Type B pancreatic cell (in vitro differentiated cells): ENCODE measurements around the gene LGALS1. TPM values are rescaled to one million over a fixed set of nuclear protein-coding genes. Genes with fewer than 3 reads are reported as not detected.

Experiments
- DNase-seq: peaks from one replicate; pipeline ENCODE4 v3.0.0; 2021; ENCODE audit warnings: mixed read lengths; ENCODE audit not compliant: unreplicated experiment; ENCODE audit errors: extremely low spot score
- H3K27ac Mint-ChIP-seq: 2 replicates; pipeline ENCODE4 v1.8.0; 2021; ENCODE audit warnings: mild to moderate bottlenecking, mixed read lengths
- H3K27me3 Mint-ChIP-seq: 2 replicates; pipeline ENCODE4 v1.8.0; 2021; ENCODE audit warnings: mixed read lengths
- H3K36me3 Mint-ChIP-seq: 2 replicates; pipeline ENCODE4 v1.8.0; 2021; ENCODE audit warnings: mixed read lengths
- H3K4me1 Mint-ChIP-seq: one replicate; pipeline ENCODE4 v1.8.0; 2021; ENCODE audit warnings: mixed read lengths; ENCODE audit not compliant: unreplicated experiment
- H3K4me3 Mint-ChIP-seq: 2 replicates; pipeline ENCODE4 v1.8.0; 2021; ENCODE audit warnings: mild to moderate bottlenecking, mixed read lengths
- H3K9me3 Mint-ChIP-seq: 2 replicates; pipeline ENCODE4 v1.8.0; 2021; ENCODE audit warnings: mixed read lengths
- CTCF ChIP-seq: fragments of 200-600 bp; sonication (generic); conservative IDR thresholded peaks from 2 replicates; pipeline ENCODE4 v1.5.0; 2021; ENCODE audit warnings: antibody characterized with exemption, mild to moderate bottlenecking
- total RNA-seq: library from RNA; stranded (reverse); gene quantifications from 2 replicates; pipeline ENCODE4 v1.2.1, GENCODE V29; 2021; ENCODE audit warnings: low replicate concordance

LGALS1 gene
- total RNA-seq, 1 donor from 2014 or later: 235 TPM

- H3K9me3 Mint-ChIP-seq: no peaks in the 10 kb centered on the region
- no peaks in the 10 kb centered on the region for H3K36me3 Mint-ChIP-seq
- H3K4me1 Mint-ChIP-seq: peaks cover 41% of the 10 kb centered on the region
- peak within 1 kb of the TSS; percentile 85 for H3K27ac Mint-ChIP-seq
- no peak for TF ChIP-seq CTCF
- no peaks in the 10 kb centered on the region for H3K27me3 Mint-ChIP-seq
- peak; percentile 99 for DNase-seq
- H3K4me3 Mint-ChIP-seq: peak within 1 kb of the TSS; percentile 94
Observed at GRCh38 chr22:37658133-37659065, 17.0 kb upstream of the LGALS1 start, which contains the start of gene PDXP. Gene PDXP, plus strand, starts transcription at chr22:37658723. Its CDS starts 60 bp downstream, at chr22:37658783.

- H3K4me3 Mint-ChIP-seq: peak overlapping the region; percentile 83
- H3K9me3 Mint-ChIP-seq: no peaks in the 10 kb centered on the region
- no peak for TF ChIP-seq CTCF
- no peaks in the 10 kb centered on the region for H3K27me3 Mint-ChIP-seq
- no peaks in the 10 kb centered on the region for H3K36me3 Mint-ChIP-seq
- peaks cover 41% of the 10 kb centered on the region for H3K4me1 Mint-ChIP-seq
- peak overlapping the region; percentile 74 for H3K27ac Mint-ChIP-seq
- no peak for DNase-seq
Observed at GRCh38 chr22:37659066-37659896, 16.2 kb upstream of the LGALS1 start.

GRCh38 chr22:37659897-37660708, 15.3 kb upstream of the LGALS1 start:
- Mint-ChIP-seq H3K36me3 (no peaks in the 10 kb centered on the region), H3K4me1 (peaks cover 41% of the 10 kb centered on the region), H3K27me3 (no peaks in the 10 kb centered on the region), H3K27ac (peak overlapping the region; percentile 91), H3K4me3 (peak overlapping the region; percentile 83), H3K9me3 (no peaks in the 10 kb centered on the region)
- no peak for TF ChIP-seq CTCF
- no peak for DNase-seq

GRCh38 chr22:37660709-37661045, 14.8 kb upstream of the LGALS1 start:
- Mint-ChIP-seq H3K27ac (peak overlapping the region; percentile 91), H3K36me3 (no peaks in the 10 kb centered on the region)

More at GRCh38 chr22:37660709-37661045, 14.8 kb upstream of the LGALS1 start:
- Mint-ChIP-seq H3K4me3 (peak overlapping the region; percentile 83), H3K9me3 (no peaks in the 10 kb centered on the region), H3K27me3 (no peaks in the 10 kb centered on the region), H3K4me1 (peaks cover 41% of the 10 kb centered on the region)
- DNase-seq: no peak
- no peak for TF ChIP-seq CTCF
